Measurements from ENCODE around the gene PHF2. TPM values are rescaled to one million over a fixed set of nuclear protein-coding genes. Genes with fewer than 3 reads are reported as not detected.

Gene PHF2
- polyA plus RNA-seq, 12 donors: 29.8 to 41.0 (median 36.1) TPM; not detected in 1

GRCh38 chr9:93699650-93700049 is 123.3 kb downstream of the PHF2 start:
- no peak for DNase-seq

DNA sequence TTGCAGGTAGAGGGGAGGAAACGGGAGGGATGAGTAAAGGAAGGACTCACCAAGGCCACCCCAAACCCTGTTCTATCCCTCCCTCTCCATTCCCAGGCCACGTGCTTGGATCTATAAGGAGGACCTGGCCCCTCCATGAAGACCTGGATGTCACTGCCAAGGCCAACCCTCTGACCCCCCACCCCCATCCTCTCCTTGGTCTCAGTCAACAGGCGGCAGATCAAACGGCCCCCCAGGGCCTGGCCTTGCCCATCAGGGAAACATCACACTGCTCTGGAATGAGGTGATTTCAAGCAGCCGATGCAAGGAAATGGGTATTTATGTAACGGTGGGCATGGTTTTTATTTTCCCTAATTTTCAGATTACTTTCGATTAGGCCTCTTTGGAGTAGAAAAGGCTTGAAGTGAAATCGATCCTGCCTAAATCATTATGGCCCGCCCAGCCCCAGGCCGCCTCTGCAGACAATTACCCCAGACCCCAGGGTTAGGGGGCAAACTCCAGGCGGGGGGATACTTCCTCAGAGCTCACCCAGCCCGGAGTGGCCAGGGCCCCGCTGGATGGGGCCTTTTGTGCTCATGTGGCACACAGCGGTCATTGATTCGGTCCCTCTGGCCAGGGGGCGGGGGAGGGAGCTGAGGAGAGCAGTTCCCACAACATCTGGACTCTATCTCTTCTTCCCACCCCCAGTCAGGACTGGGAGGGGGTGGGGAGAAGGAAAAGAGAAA is 125.3 kb downstream of the PHF2 start:
- no peak for DNase-seq

GRCh38 chr9:93702261-93702660 is 125.9 kb downstream of the PHF2 start:
- DNase-seq: no peak

DNA sequence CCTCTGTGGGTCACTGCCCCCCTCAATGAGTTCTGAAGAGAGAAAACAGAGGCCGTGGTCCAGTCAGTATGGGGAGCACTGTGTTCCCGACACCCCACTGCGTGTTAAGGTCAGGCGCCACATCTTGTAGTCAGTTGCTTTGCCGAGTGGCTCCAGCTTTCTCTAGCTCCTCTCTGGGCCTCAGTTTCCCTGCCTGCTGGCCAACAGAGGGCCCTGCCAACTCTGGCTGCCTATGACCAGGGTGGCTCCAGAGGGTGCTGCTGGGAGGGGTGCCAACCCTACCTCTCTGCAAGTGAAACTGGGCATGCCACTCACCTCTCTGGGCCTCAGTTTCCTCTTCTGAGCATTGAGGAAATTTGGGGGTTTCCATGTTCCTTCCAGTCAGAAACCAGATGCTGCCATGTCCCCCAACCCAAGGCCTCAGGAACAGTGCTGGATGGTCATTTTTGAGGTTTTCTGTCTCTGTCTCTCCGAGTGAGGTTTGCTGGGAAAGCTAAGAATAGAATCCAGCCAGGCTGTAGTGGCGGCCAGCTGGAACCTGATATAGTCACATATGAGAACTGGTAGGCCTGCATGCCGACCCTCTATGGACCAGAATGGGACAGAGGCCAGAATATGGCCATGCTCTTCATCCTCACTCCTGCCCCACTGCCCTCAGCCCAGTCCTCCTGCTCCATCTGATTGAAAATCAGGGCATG is 132.1 kb downstream of the PHF2 start:
- no peak for DNase-seq

GRCh38 chr9:93708987-93709302 is 132.6 kb downstream of the PHF2 start:
- no peak for DNase-seq

- no peak for DNase-seq
Measured at GRCh38 chr9:93709600-93710369, 133.4 kb downstream of the PHF2 start.

- no peak for DNase-seq
Measured at GRCh38 chr9:93710370-93710723, 134.0 kb downstream of the PHF2 start.

DNA sequence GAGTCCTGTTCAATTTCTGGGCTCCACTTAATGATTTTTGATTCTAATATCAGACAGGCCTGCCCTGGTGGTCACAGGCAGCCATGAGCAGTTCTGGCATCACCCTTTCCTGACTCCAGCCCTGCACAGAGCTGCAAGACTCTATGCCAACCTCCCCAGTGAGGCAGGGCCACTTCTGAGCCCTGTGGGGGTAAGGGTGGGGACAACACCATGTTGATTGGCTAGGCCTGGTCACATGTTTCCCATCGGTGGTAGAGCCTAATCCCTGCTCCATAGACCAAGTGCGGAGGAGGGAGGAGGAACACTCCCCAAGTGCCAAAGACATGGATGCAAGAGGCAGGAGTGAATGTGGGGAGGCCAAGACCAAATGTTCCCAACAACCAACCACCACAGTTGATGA is 134.6 kb downstream of the PHF2 start:
- DNase-seq: no peak

DNA sequence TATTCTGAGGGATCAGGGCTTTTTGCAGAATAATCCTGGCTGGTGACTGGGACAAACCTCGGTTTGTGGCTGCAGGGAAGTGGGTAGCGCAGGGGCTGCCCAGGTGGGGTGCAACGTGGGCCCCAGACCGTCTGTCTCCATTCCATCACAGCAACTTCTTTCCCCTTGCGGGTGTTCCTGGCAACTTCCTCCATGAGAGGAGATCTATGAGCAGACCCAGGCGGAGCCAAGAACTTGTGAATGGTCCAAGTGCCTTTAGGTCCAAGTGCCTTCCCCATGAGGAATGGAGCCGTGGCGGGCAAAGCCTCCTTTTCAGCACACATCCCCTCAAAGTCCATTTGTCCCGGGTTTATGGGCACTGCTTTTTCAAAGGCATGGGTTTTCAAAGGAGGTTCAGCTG is 136.5 kb downstream of the PHF2 start:
- no peak for DNase-seq

DNA sequence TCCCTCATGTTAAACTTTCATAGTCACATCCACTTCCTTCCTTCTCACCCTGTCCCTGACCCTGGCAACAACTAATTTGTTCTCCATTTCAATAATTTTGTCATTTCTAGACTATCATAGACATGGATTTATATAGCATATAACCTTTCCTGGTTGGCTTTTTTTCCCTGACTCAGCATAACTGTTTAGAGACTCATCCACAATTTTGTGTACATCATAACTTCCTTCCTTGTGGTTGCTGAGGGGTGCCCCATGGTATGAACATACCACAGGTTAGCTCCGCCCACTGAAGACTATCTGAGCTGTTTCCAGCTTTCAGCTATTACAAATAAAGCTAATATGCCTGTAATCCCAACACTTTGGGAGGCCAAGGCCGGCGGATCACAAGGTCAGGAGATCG is 137.3 kb downstream of the PHF2 start:
- DNase-seq: no peak

DNA sequence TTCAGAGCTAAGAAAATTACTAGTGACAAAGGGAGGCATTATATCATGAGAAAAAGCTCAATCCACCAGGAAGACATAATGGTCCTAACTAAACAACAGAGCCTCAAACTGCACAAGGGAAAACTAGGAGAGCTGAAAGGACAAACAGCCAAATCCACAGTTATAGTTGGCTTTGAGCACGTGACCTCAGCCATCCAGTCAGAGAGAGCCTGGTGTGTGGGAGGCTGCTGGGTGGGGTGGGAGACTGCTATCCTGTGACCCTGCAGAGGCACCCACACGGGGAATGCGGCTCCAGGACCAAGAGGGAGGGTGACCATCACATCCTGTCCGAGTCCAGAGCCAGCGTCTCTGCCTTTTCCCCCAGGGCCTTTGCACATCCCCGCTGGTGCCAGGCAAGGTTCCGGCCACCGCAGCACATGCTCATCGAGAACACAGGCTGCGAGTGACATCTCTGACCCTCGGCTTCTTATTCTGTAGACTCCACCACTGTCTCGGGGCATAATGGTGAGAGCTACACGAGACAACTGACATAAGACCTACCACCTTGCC is 145.1 kb downstream of the PHF2 start:
- DNase-seq: no peak

GRCh38 chr9:93724852-93725251 is 148.5 kb downstream of the PHF2 start:
- no peak for DNase-seq

- DNase-seq: no peak
Measured at GRCh38 chr9:93725382-93725781, 149.0 kb downstream of the PHF2 start.

DNA sequence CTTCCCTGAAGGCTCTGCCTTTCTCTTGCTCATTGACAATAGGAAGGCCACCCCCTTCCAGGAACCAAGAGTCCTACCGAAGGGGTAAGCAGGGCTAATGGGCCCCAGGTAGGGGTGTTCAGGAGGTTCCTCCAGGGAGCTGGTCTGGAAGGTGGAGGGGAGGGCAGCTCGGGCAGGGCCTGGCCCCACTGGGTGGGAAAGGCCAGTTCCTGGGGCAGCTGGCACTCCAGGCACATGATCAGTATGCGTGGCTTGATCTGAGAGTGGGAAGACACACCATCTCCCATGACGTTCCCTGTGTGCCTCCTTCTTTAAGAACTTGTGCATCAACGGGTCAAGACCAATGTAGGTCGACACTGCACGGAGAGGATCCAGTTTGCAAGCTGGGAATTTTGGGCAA is 149.8 kb downstream of the PHF2 start:
- DNase-seq: no peak

Other genes with a start within 250 kb of the PHF2 start
- 10 to 100 TPM in 11 of 12 donors, not detected in 1; 57.1 to 74.7 (median 61.8) TPM for gene FAM120A, start 124.9 kb upstream of the PHF2 start, polyA plus RNA-seq (ENCODE audit: insufficient read length in 12 of 12)
- gene FAM120AOS, start 123.0 kb upstream of the PHF2 start, polyA plus RNA-seq (ENCODE audit: insufficient read length in 12 of 12): 10 to 100 TPM in 11 of 12 donors, not detected in 1; 34.8 to 50.1 (median 39.2) TPM

Measured in muscle of arm (tissue), 12 donors.